Activated CD8-positive, alpha-beta memory T cell treated with anti-CD3 and anti-CD28 coated beads, Interleukin-2, amount 50 U/mL, for 1 hour (primary cell): ENCODE results near the gene RD3L.
"Not testable (repeated sequence)": the region's sequence is repeated elsewhere in the genome, so short reads cannot be mapped to it uniquely, and the experiment has no call there.

Experiments
- DNase-seq: peaks from one replicate; pipeline ENCODE4 v3.0.0-alpha.2; 2020; ENCODE audit errors: extremely low read depth

The RD3L gene

GRCh38 chr14:103941973-103942736 is at the start of gene RD3L:
TSS of gene RD3L (minus strand) at chr14:103942529. CDS start at chr14:103941695, 834 bp downstream.
- DNase-seq = no peak

GRCh38 chr14:103989964-103990363 is 47.6 kb upstream of the RD3L start:
- DNase-seq = no peak

- no peak for DNase-seq
These were observed 46.7 kb upstream of the RD3L start for GRCh38 chr14:103989034-103989433.

- no peak for DNase-seq
These were observed 41.9 kb upstream of the RD3L start for GRCh38 chr14:103984196-103984595.

- DNase-seq = not testable (repeated sequence)
These were observed 38.4 kb upstream of the RD3L start for GRCh38 chr14:103980623-103981238.

GRCh38 chr14:103974575-103974974 is 32.2 kb upstream of the RD3L start:
- no peak for DNase-seq

GRCh38 chr14:103973354-103973753 is 31.0 kb upstream of the RD3L start:
- DNase-seq = no peak

- no peak for DNase-seq
These were observed 27.6 kb upstream of the RD3L start for GRCh38 chr14:103969961-103970360.

GRCh38 chr14:103966631-103967030 is 24.3 kb upstream of the RD3L start:
- DNase-seq = no peak

- DNase-seq = no peak
These were observed 19.7 kb upstream of the RD3L start for GRCh38 chr14:103961928-103962578.

- DNase-seq = no peak
These were observed 18.2 kb upstream of the RD3L start for GRCh38 chr14:103960457-103961055.

- no peak for DNase-seq
These were observed 6.9 kb upstream of the RD3L start for GRCh38 chr14:103949131-103949790.

- no peak for DNase-seq
These were observed 6.1 kb upstream of the RD3L start for GRCh38 chr14:103948442-103948841.

- DNase-seq = no peak
These were observed 4.6 kb upstream of the RD3L start for GRCh38 chr14:103946975-103947374.

- no peak for DNase-seq
These were observed 1.3 kb upstream of the RD3L start for GRCh38 chr14:103943673-103944072.

GRCh38 chr14:103941462-103941861 is 867 bp downstream of the RD3L start:
- DNase-seq = no peak

GRCh38 chr14:103935102-103935501 is 7.2 kb downstream of the RD3L start:
- DNase-seq = no peak

GRCh38 chr14:103932791-103933490 is 9.4 kb downstream of the RD3L start:
- DNase-seq = no peak

- no peak for DNase-seq
These were observed 10.9 kb downstream of the RD3L start for GRCh38 chr14:103931422-103931821.

- DNase-seq = no peak
These were observed 12.2 kb downstream of the RD3L start for GRCh38 chr14:103930051-103930604.
